Cerebellar cortex (tissue), 1 donor: ENCODE measurements around the gene OR8B12.

Experiments
- DNase-seq: peaks from one replicate; pipeline ENCODE4 v3.0.0-alpha.2; 2015; ENCODE audit warnings: low spot score

OR8B12 gene

GRCh38 chr11:124543554-124543953 lies at the start of gene OR8B12:
OR8B12 (minus strand) TSS chr11:124543654; CDS start chr11:124543654, 0 bp downstream.
- DNase-seq, result no peak

GRCh38 chr11:124592627-124593026 lies 49.2 kb upstream of the OR8B12 start:
- DNase-seq, result no peak

- no peak for DNase-seq
Observed at GRCh38 chr11:124591430-124591829, 48.0 kb upstream of the OR8B12 start.

GRCh38 chr11:124586238-124586860 lies 42.9 kb upstream of the OR8B12 start:
- peak; percentile 62 for DNase-seq

- no peak for DNase-seq
Observed at GRCh38 chr11:124584681-124585372, 41.4 kb upstream of the OR8B12 start.

- no peak for DNase-seq
Observed at GRCh38 chr11:124583781-124584180, 40.3 kb upstream of the OR8B12 start.

- DNase-seq, result no peak
Observed at GRCh38 chr11:124582565-124582964, 39.1 kb upstream of the OR8B12 start.

GRCh38 chr11:124581817-124582216 lies 38.4 kb upstream of the OR8B12 start:
- DNase-seq, result no peak

- DNase-seq, result no peak
Observed at GRCh38 chr11:124578761-124579160, 35.3 kb upstream of the OR8B12 start.

- no peak for DNase-seq
Observed at GRCh38 chr11:124577716-124578427, 34.4 kb upstream of the OR8B12 start.

GRCh38 chr11:124570160-124570559 lies 26.7 kb upstream of the OR8B12 start:
- DNase-seq, result no peak

GRCh38 chr11:124569697-124570096 lies 26.2 kb upstream of the OR8B12 start, which contains the start of gene OR8A1:
OR8A1 (plus strand) TSS chr11:124569997; CDS start chr11:124570120, 123 bp downstream.
- no peak for DNase-seq

GRCh38 chr11:124556828-124557227 lies 13.4 kb upstream of the OR8B12 start:
- no peak for DNase-seq

GRCh38 chr11:124551987-124552386 lies 8.5 kb upstream of the OR8B12 start:
- no peak for DNase-seq

GRCh38 chr11:124551189-124551588 lies 7.7 kb upstream of the OR8B12 start:
- no peak for DNase-seq

GRCh38 chr11:124543145-124543544 lies 309 bp downstream of the OR8B12 start:
- no peak for DNase-seq

- DNase-seq, result no peak
Observed at GRCh38 chr11:124541204-124541603, 2.2 kb downstream of the OR8B12 start.

- no peak for DNase-seq
Observed at GRCh38 chr11:124538019-124538418, 5.4 kb downstream of the OR8B12 start.

GRCh38 chr11:124536520-124536919 lies 6.9 kb downstream of the OR8B12 start:
- DNase-seq, result no peak

GRCh38 chr11:124535552-124536232 lies 7.8 kb downstream of the OR8B12 start:
- DNase-seq, result no peak

- no peak for DNase-seq
Observed at GRCh38 chr11:124534051-124534450, 9.4 kb downstream of the OR8B12 start.

- DNase-seq, result no peak
Observed at GRCh38 chr11:124533626-124534025, 9.8 kb downstream of the OR8B12 start.

- DNase-seq, result no peak
Observed at GRCh38 chr11:124520550-124520854, 23.0 kb downstream of the OR8B12 start.
